ENCODE measurements around the gene MMP28. TPM values are rescaled to one million over a fixed set of nuclear protein-coding genes. Genes with fewer than 3 reads are reported as not detected.

The MMP28 gene
- total and polyA plus RNA-seq, 11 donors: 0.83 to 10.2 (median 2.5) TPM

DNA sequence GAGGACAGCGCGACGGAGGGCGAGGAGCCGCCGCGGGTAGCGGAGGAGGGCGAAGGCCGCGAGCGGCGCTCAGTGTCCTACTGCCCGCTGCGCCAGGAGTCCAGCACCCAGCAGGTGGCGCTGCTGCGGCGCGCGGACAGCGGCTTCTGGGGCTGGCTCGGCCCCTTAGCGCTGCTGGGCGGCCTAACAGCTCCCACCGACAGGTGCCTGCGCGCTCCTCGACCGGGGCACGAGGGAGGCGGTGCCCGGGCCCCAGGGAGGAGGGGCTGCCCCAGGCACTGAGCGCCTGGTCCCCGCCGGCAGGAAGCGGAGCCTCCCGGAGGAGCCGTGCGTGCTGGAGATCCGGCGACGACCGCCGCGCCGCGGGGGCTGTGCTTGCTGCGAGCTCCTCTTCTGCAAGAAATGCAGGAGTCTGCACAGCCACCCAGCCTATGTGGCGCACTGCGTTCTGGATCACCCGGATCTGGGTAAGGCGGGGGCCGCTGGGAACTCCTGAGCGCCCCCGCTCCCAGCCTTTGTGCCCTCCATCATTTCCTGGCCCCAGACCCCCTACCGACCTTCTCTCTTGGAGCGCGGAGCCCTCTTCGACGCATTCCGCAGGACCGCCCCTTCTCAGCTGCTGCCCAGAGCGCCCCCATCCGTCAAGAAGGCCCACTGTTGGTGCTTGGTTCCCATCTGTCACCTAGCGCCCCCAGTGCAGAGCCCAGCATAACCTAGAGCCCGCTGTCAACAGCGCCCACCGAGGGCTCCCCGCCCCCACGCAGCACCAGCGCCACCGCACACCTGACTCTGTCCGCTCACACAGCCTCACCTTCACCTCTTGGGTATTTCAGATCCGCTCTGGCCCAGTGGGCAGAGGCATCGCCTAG lies 31.1 kb downstream of the MMP28 start:
- TF ChIP-seq, protein P1, sequence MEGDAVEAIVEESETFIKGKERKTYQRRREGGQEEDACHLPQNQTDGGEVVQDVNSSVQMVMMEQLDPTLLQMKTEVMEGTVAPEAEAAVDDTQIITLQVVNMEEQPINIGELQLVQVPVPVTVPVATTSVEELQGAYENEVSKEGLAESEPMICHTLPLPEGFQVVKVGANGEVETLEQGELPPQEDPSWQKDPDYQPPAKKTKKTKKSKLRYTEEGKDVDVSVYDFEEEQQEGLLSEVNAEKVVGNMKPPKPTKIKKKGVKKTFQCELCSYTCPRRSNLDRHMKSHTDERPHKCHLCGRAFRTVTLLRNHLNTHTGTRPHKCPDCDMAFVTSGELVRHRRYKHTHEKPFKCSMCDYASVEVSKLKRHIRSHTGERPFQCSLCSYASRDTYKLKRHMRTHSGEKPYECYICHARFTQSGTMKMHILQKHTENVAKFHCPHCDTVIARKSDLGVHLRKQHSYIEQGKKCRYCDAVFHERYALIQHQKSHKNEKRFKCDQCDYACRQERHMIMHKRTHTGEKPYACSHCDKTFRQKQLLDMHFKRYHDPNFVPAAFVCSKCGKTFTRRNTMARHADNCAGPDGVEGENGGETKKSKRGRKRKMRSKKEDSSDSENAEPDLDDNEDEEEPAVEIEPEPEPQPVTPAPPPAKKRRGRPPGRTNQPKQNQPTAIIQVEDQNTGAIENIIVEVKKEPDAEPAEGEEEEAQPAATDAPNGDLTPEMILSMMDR (IDR thresholded peaks at IDR 0.05): peak; percentile 85 to 98 (median 96)
- TF ChIP-seq POLR2A (IDR thresholded peaks at IDR 0.05): peak in 1 of 2 donors; percentile 21
- DNase-seq (peak; percentile 83 to 94 (median 85)), ATAC-seq (peak; percentile 75 to 98 (median 95))
- Histone ChIP-seq H3K9me3 (no peaks in the 10 kb centered on the region), H3K4me1 (peaks cover 0 to 15% (median 9%) of the 10 kb centered on the region in 12 donors), H3K36me3 (no peaks in the 10 kb centered on the region), H3K27ac (peak overlapping the region in 4 of 12 donors; percentile 3 to 42 (median 12)), H3K4me3 (peak overlapping the region; percentile 9 to 67 (median 57)), H3K27me3 (no peaks in the 10 kb centered on the region)
- WGBS, 4 donors: 5 to 11% (median 6%) methylated on average over 34 to 75 of the region's 75 CpGs
- intact Hi-C loops (cut with DNase I): loop anchor here in 5 of 10 donors (1.0 to 2.0 kb wide), 3 partner anchors 40 to 45 kb away; partner anchors contain the start of gene TAF15 (in 3 of the 5)

- DNase-seq: no peak
- no peaks in the 10 kb centered on the region for H3K27me3 ChIP-seq
- no peak for TF ChIP-seq POLR2A (IDR thresholded peaks at IDR 0.05)
- TF ChIP-seq, protein P1 (IDR thresholded peaks at IDR 0.05): no peak
- 33 to 36% (median 34%) methylated on average over 17 of the region's 17 CpGs for WGBS, 4 donors
- H3K27ac ChIP-seq: peak overlapping the region in 2 of 12 donors; percentile 20 to 42
- peak overlapping the region in 11 of 12 donors; percentile 10 to 67 (median 57) for H3K4me3 ChIP-seq
- no peaks in the 10 kb centered on the region for H3K36me3 ChIP-seq
- no peaks in the 10 kb centered on the region for H3K9me3 ChIP-seq
- intact Hi-C loops (cut with DNase I): loop anchor here in 5 of 10 donors (1.0 to 2.0 kb wide), 3 partner anchors 41 to 46 kb away; partner anchors contain the start of gene TAF15 (in 3 of the 5)
- peaks cover 0 to 15% (median 9%) of the 10 kb centered on the region in 12 donors for H3K4me1 ChIP-seq
- ATAC-seq: no peak
Measured at GRCh38 chr17:35763767-35764122, 31.7 kb downstream of the MMP28 start.

GRCh38 chr17:35761601-35762000 lies 33.8 kb downstream of the MMP28 start:
- Histone ChIP-seq H3K27me3 (no peaks in the 10 kb centered on the region), H3K4me3 (no peak overlapping the region), H3K36me3 (no peaks in the 10 kb centered on the region), H3K9me3 (no peaks in the 10 kb centered on the region), H3K27ac (no peak overlapping the region), H3K4me1 (peaks cover 0 to 15% (median 9%) of the 10 kb centered on the region in 12 donors)
- 84 to 88% (median 86%) methylated on average over 5 of the region's 5 CpGs for WGBS, 4 donors
- no peak for DNase-seq
- intact Hi-C loops (cut with DNase I): no loop called here
- TF ChIP-seq, protein P1 (IDR thresholded peaks at IDR 0.05): no peak
- TF ChIP-seq POLR2A (IDR thresholded peaks at IDR 0.05): no peak
- no peak for ATAC-seq

- no peaks in the 10 kb centered on the region for H3K27me3 ChIP-seq
- 63 to 91% (median 86%) methylated on average over 1 of the region's 1 CpG for WGBS, 4 donors
Measured at GRCh38 chr17:35760587-35760986, 34.9 kb downstream of the MMP28 start, which contains the start of gene C17orf50. Gene C17orf50, plus strand, starts transcription at chr17:35760887. Its CDS starts 55 bp downstream, at chr17:35760942.

More at GRCh38 chr17:35760587-35760986, 34.9 kb downstream of the MMP28 start, which contains the start of gene C17orf50:
- TF ChIP-seq, protein P1 (IDR thresholded peaks at IDR 0.05): no peak
- intact Hi-C loops (cut with DNase I): no loop called here
- DNase-seq (no peak), ATAC-seq (no peak)
- Histone ChIP-seq H3K27ac (no peak within 1 kb of the TSS), H3K4me3 (no peak within 1 kb of the TSS), H3K36me3 (no peaks in the 10 kb centered on the region), H3K9me3 (no peaks in the 10 kb centered on the region), H3K4me1 (peaks cover 0 to 15% (median 9%) of the 10 kb centered on the region in 12 donors)
